ENCODE measurements around the gene CMIP. TPM values are rescaled to one million over a fixed set of nuclear protein-coding genes. Genes with fewer than 3 reads are reported as not detected.

CMIP gene
- polyA plus RNA-seq, 1 of the 3 experiments (the other 2 are of a cell fraction), result 5.4 TPM

DNA sequence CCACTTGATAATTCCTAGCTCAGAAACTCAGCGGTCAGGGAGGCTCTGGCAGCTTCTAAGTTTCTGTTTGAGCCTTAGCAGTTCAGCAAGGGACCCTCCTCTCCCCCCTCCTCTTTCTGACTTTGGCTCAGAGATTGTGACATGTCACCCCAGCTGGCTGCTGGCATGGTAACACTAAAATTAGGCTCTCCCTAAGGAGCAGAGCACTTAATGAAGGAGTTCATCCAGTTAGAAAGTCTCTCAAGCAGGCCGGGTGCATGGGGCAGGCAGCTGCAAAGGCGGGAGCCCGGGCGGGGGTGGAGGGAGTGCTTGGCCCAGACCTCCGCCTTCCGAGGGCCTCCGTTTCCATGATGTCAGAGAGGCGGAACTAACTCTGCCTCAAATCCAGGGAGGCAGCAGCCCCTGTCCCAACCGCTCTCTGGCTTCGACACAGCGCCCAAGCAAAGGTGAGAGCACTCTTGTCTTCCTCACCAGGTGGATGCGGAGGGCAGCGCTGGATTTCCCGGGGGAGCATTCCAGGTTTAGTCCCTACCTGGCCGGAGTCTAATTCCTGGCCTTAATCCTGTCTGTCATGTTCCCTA is 206.5 kb downstream of the CMIP start:
- H3K4me1 ChIP-seq (ENCODE audit: control insufficient read depth in 1 of 2, insufficient read depth in 2 of 2, low read depth in 1 of 2, low read length in 1 of 2), result peaks cover 5 to 8% of the 10 kb centered on the region in 2 experiments; a peak in 1 of 4 replicates
- POLR2A ChIA-PET, result no interaction called here
- no peak overlapping the region for H3K4me2 ChIP-seq
- H3K79me2 ChIP-seq (ENCODE audit: insufficient read depth), result no peaks in the 10 kb centered on the region
- no peak overlapping the region for H3K4me3 ChIP-seq (ENCODE audit: low read depth in 2 of 2, low read length in 1 of 2)
- no peak overlapping the region for H3K27ac ChIP-seq (ENCODE audit: low read depth in 2 of 2, low read length in 1 of 2)
- no peak for TF ChIP-seq RXRA (IDR thresholded peaks at IDR 0.05; ENCODE audit: borderline replicate concordance, low read depth)
- TF ChIP-seq RCOR1 (IDR thresholded peaks at IDR 0.05; ENCODE audit: low read length), result no peak
- TF ChIP-seq TEAD4 (IDR thresholded peaks at IDR 0.05; ENCODE audit: borderline replicate concordance, insufficient read depth), result no peak
- TF ChIP-seq, protein P1, sequence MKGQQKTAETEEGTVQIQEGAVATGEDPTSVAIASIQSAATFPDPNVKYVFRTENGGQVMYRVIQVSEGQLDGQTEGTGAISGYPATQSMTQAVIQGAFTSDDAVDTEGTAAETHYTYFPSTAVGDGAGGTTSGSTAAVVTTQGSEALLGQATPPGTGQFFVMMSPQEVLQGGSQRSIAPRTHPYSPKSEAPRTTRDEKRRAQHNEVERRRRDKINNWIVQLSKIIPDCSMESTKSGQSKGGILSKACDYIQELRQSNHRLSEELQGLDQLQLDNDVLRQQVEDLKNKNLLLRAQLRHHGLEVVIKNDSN (IDR thresholded peaks at IDR 0.05; ENCODE audit: borderline replicate concordance, low read depth), result no peak
- TF ChIP-seq MXI1 (IDR thresholded peaks at IDR 0.05; ENCODE audit: low read depth, low read length), result no peak
- H4K20me1 ChIP-seq (ENCODE audit: insufficient read depth), result no peaks in the 10 kb centered on the region
- no peaks in the 10 kb centered on the region for H3K9me3 ChIP-seq
- H3K9ac ChIP-seq, result no peak overlapping the region
- H3K9me2 ChIP-seq, result no peaks in the 10 kb centered on the region
- 98% methylated on average over 12 of the region's 16 CpGs for WGBS (ENCODE audit: low lambda C conversion rate)
- H3K36me3 ChIP-seq (replicated peaks in 1 of 2; ENCODE audit: control insufficient read depth in 1 of 2, insufficient read depth in 2 of 2, low read length in 1 of 2), result peaks cover 0 to 11% of the 10 kb centered on the region in 2 experiments
- H3K27me3 ChIP-seq (ENCODE audit: insufficient read depth), result no peaks in the 10 kb centered on the region
- H3F3A ChIP-seq (replicated peaks; ENCODE audit: insufficient read depth), result no peaks in the 10 kb centered on the region
- CTCF ChIA-PET, result interaction anchor here (1.2 kb wide), 1 partner anchor 46 kb away, joined by 3 read pairs; no protein-coding TSS in a partner anchor
- H2AFZ ChIP-seq (ENCODE audit: low read depth), result no peak overlapping the region
- DNase-seq, result no peak

DNA sequence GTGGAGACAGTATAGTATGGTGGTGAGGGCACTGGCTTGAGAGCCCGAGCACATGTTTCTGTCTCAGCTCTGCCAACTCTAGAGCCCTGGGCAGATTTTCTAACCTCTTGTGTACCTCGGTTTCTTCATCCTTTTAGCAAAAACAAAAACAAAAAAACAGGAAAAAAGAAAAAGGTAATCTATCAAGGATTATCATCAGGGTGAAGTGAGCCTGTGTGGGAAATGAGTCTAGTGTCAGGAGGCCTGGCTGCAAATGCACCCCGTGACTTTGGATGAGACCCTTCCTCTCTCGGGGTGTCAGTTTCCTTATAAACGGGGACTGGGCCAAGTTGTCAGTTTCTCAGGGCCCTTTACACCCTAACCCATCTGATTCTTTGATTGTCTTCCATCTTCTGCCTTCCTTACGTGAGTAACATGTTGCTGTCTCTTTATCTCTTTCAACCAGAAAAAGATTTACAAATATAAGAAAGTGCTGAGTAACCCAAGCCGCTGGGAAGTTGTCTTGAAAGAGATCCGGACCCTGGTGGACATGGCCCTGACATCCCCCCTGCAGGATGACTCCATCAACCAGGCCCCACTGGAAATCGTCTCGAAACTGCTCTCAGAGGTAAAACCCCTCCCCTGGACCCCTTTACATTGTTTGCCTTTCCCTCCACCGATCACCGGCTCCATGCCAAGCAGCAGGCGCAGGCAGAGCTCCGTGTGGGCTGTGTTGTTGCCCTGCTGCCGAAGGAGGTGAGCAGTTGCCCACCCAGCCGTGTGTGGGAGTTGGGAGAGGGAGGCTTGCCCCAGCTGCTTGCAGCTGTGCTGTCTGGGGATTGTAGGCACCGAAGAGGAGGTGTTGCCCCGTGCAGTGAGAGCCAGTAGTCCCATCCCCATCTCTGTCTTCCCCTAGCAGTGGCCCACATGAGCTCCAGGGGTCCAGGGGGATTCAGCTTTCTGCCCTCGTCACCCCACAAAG is 207.4 kb downstream of the CMIP start:
- WGBS (ENCODE audit: low lambda C conversion rate), result 94% methylated on average over 17 of the region's 19 CpGs
- TF ChIP-seq FOXJ3 (CRISPR knock-in tag; IDR thresholded peaks at IDR 0.05), result no peak
- TF ChIP-seq EZH2phosphoT487 (IDR thresholded peaks at IDR 0.05; ENCODE audit: borderline replicate concordance, low read depth), result no peak
- TF ChIP-seq SMC3 (IDR thresholded peaks at IDR 0.05; ENCODE audit: low read depth, low read length), result no peak
- TF ChIP-seq TAF1 (IDR thresholded peaks at IDR 0.05; ENCODE audit: borderline replicate concordance, low read depth, low read length), result no peak
- no peak for TF ChIP-seq GATA2 (CRISPR knock-in tag; IDR thresholded peaks at IDR 0.05)
- TF ChIP-seq, protein P2, sequence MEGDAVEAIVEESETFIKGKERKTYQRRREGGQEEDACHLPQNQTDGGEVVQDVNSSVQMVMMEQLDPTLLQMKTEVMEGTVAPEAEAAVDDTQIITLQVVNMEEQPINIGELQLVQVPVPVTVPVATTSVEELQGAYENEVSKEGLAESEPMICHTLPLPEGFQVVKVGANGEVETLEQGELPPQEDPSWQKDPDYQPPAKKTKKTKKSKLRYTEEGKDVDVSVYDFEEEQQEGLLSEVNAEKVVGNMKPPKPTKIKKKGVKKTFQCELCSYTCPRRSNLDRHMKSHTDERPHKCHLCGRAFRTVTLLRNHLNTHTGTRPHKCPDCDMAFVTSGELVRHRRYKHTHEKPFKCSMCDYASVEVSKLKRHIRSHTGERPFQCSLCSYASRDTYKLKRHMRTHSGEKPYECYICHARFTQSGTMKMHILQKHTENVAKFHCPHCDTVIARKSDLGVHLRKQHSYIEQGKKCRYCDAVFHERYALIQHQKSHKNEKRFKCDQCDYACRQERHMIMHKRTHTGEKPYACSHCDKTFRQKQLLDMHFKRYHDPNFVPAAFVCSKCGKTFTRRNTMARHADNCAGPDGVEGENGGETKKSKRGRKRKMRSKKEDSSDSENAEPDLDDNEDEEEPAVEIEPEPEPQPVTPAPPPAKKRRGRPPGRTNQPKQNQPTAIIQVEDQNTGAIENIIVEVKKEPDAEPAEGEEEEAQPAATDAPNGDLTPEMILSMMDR (IDR thresholded peaks at IDR 0.05), result no peak
- TF ChIP-seq, protein P3, sequence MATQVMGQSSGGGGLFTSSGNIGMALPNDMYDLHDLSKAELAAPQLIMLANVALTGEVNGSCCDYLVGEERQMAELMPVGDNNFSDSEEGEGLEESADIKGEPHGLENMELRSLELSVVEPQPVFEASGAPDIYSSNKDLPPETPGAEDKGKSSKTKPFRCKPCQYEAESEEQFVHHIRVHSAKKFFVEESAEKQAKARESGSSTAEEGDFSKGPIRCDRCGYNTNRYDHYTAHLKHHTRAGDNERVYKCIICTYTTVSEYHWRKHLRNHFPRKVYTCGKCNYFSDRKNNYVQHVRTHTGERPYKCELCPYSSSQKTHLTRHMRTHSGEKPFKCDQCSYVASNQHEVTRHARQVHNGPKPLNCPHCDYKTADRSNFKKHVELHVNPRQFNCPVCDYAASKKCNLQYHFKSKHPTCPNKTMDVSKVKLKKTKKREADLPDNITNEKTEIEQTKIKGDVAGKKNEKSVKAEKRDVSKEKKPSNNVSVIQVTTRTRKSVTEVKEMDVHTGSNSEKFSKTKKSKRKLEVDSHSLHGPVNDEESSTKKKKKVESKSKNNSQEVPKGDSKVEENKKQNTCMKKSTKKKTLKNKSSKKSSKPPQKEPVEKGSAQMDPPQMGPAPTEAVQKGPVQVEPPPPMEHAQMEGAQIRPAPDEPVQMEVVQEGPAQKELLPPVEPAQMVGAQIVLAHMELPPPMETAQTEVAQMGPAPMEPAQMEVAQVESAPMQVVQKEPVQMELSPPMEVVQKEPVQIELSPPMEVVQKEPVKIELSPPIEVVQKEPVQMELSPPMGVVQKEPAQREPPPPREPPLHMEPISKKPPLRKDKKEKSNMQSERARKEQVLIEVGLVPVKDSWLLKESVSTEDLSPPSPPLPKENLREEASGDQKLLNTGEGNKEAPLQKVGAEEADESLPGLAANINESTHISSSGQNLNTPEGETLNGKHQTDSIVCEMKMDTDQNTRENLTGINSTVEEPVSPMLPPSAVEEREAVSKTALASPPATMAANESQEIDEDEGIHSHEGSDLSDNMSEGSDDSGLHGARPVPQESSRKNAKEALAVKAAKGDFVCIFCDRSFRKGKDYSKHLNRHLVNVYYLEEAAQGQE (IDR thresholded peaks at IDR 0.05; ENCODE audit: low read depth, low read length), result no peak
- no peak for TF ChIP-seq RXRA (IDR thresholded peaks at IDR 0.05; ENCODE audit: borderline replicate concordance, low read depth)
- TF ChIP-seq RAD21 (IDR thresholded peaks at IDR 0.05; ENCODE audit: low read length), result no peak
- no peak for TF ChIP-seq TCF12 (IDR thresholded peaks at IDR 0.05)
- TF ChIP-seq, protein P4, sequence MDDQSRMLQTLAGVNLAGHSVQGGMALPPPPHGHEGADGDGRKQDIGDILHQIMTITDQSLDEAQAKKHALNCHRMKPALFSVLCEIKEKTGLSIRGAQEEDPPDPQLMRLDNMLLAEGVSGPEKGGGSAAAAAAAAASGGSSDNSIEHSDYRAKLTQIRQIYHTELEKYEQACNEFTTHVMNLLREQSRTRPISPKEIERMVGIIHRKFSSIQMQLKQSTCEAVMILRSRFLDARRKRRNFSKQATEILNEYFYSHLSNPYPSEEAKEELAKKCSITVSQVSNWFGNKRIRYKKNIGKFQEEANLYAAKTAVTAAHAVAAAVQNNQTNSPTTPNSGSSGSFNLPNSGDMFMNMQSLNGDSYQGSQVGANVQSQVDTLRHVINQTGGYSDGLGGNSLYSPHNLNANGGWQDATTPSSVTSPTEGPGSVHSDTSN (IDR thresholded peaks at IDR 0.05), result no peak
- no peak for TF ChIP-seq SIN3A (IDR thresholded peaks at IDR 0.05; ENCODE audit: borderline replicate concordance, low read depth, low read length)
- TF ChIP-seq CHD2 (IDR thresholded peaks at IDR 0.05; ENCODE audit: low read length, partially characterized antibody), result no peak
- TF ChIP-seq ELF1 (IDR thresholded peaks at IDR 0.05), result no peak
- no peak for TF ChIP-seq JUND (IDR thresholded peaks at IDR 0.05)

More for the DNA sequence above, 207.4 kb downstream of the CMIP start:
- H3K9ac ChIP-seq, result no peak overlapping the region
- H3K27me3 ChIP-seq (ENCODE audit: insufficient read depth), result no peaks in the 10 kb centered on the region
- no peak overlapping the region for H3K4me3 ChIP-seq (ENCODE audit: low read depth in 2 of 2, low read length in 1 of 2)
- H3K36me3 ChIP-seq (replicated peaks in 1 of 2; ENCODE audit: control insufficient read depth in 1 of 2, insufficient read depth in 2 of 2, low read length in 1 of 2), result peaks cover 0 to 11% of the 10 kb centered on the region in 2 experiments
- no peak for DNase-seq
- H2AFZ ChIP-seq (ENCODE audit: low read depth), result no peak overlapping the region
- no peaks in the 10 kb centered on the region for H3K79me2 ChIP-seq (ENCODE audit: insufficient read depth)
- ChIA-PET CTCF (interaction anchor here (1.0 kb wide), 1 partner anchor 45 kb away, joined by 3 read pairs; no protein-coding TSS in a partner anchor), POLR2A (no interaction called here)
- H3K9me2 ChIP-seq, result no peaks in the 10 kb centered on the region
- H3K4me1 ChIP-seq (ENCODE audit: control insufficient read depth in 1 of 2, insufficient read depth in 2 of 2, low read depth in 1 of 2, low read length in 1 of 2), result peaks cover 5 to 8% of the 10 kb centered on the region in 2 experiments; a peak in 1 of 4 replicates
- no peak overlapping the region for H3K4me2 ChIP-seq
- H3K27ac ChIP-seq (ENCODE audit: low read depth in 2 of 2, low read length in 1 of 2), result no peak overlapping the region
- H3K9me3 ChIP-seq, result no peaks in the 10 kb centered on the region
- H4K20me1 ChIP-seq (ENCODE audit: insufficient read depth), result no peaks in the 10 kb centered on the region
- no peaks in the 10 kb centered on the region for H3F3A ChIP-seq (replicated peaks; ENCODE audit: insufficient read depth)

All from SK-N-SH (cell line).